ENCODE data around the gene SF3B6. TPM values are rescaled to one million over a fixed set of nuclear protein-coding genes. Genes with fewer than 3 reads are reported as not detected.
A peak's percentile ranks its signal among the peaks of the same experiment; 100 is the strongest.

Gene SF3B6
- total and polyA plus RNA-seq, 7 experiments from 2014 or later: 42.4 to 231 (median 52.4) TPM

DNA sequence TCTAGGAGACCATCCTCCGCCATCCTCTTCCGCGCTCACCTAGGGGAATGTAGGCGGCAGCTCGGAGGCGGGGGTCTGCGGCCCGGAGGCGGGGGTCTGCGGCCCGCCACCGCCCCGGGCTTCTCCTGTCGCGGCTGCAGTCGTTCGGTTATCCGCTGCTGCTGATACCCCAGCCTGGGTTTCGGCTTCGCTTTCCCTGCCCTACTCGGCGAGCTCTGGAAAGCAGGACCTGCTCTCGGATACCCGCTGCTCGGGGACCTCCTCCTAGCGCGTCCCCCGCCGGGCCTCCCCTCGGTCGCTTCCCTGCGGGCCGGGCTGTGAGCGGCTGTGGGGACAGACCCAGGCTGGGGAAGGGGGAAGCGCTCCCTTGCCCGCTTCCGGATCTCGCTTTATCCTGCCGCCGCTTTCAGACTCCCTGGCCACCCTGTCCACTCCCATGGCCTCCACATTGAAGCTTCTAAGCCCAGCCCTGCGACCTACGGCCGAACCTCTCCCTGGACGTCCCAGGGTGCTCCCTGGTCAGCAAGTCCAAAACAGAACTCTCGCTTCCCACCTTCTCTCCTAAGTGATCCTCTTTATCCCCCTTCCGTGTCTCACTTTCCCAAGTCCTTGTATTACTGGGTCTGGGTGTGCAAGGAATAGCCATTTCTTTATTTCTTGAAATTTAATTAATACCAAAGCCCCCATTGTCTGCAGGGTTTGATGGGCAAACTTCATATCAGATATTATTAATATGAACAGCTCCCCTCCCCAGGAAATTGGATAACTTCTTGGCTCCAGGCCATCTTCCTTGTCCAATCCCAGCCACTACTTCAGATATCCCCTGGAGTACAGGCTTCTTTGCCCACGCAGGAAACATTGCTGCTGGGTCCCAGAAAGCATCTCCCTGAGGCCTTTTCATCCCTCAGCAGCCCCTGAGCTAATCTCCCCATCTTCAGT is 25.8 kb downstream of the SF3B6 start:
- peak in 3 of 9 donors; percentile 7 to 31 (median 13) for DNase-seq
- Mint-ChIP-seq H3K27me3 (peaks cover 12 to 24% (median 18%) of the 10 kb centered on the region in 5 donors), H3K4me1 (peaks cover 10 to 31% (median 24%) of the 10 kb centered on the region in 7 donors), H3K4me3 (peak overlapping the region in 3 of 10 donors; percentile 56 to 79 (median 64)), H3K9me3 (peaks cover 0 to 2% (median 0%) of the 10 kb centered on the region in 11 donors), H3K27ac (no peak overlapping the region), H3K36me3 (peaks cover 0 to 3% (median 0%) of the 10 kb centered on the region in 5 donors)
- Histone ChIP-seq H3K27me3 (ENCODE audit: control insufficient read depth in 2 of 2, insufficient read depth in 2 of 2, low read length in 2 of 2) (peaks cover 0 to 8% of the 10 kb centered on the region in 2 donors), H3K4me1 (ENCODE audit: control insufficient read depth in 2 of 2, insufficient read depth in 2 of 2, low read length in 2 of 2) (peaks cover 0 to 4% of the 10 kb centered on the region in 2 donors), H3K9me3 (ENCODE audit: control insufficient read depth in 2 of 3, low read length in 3 of 3) (no peaks in the 10 kb centered on the region), H3K36me3 (ENCODE audit: control insufficient read depth in 2 of 3, insufficient read depth in 3 of 3, low read length in 3 of 3) (peaks cover 0 to 3% (median 0%) of the 10 kb centered on the region in 3 experiments), H3K27ac (ENCODE audit: low read depth, low read length) (no peak overlapping the region), H3K4me3 (ENCODE audit: low read length) (peak overlapping the region; percentile 47)
- ATAC-seq: no peak
- CTCF ChIA-PET: interaction anchor here (0.6 kb wide), 1 partner anchor 107 kb away, joined by 3 read pairs; no protein-coding TSS in a partner anchor
- intact Hi-C loops (cut with micrococcal nuclease): no loop called here
- POLR2A ChIA-PET: interaction anchor here (1.3 to 1.7 kb wide), 4 partner anchors 15 to 125 kb away, joined by 4 to 5 read pairs (median 4); partner anchors contain the start of genes ATAD2B and SF3B6

DNA sequence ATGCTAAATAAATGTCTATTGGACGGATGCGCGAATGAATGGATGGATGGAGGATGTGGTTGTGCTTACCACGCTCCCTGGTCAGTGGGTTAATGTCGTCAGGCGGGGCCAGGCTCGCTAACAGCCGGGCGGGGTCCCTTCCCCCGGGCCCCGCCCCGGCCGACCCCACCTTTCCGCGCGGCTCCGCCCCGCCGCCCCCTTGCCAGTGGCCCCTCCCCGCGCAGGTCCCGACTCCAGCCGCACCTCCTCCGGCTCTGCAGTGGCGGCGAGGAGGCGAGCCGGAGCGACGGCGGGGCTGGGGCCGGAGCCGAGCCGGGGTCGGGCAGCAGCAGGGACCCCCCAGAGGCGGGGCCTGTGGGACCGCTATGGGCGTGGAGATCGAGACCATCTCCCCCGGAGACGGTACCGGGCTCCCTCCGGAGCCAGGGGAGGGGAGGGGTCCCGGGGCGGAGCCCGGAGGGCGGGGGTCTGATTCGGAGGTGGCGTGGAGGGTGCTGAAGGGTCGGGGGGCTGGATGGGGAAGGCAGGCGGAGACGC is 26.6 kb downstream of the SF3B6 start, which contains the start of gene FKBP1B:
Gene FKBP1B (plus strand): TSS at position 257 of the 537 bp plus-strand sequence. CDS start 109 bp downstream, at position 366.
- Mint-ChIP-seq H3K27ac (peak within 1 kb of the TSS in 2 of 9 donors; percentile 50 to 52), H3K4me3 (peak within 1 kb of the TSS in 5 of 10 donors; percentile 85 to 94 (median 89)), H3K36me3 (peaks cover 0 to 5% (median 0%) of the 10 kb centered on the region in 5 donors), H3K27me3 (peaks cover 11 to 22% (median 18%) of the 10 kb centered on the region in 5 donors), H3K4me1 (peaks cover 17 to 38% (median 30%) of the 10 kb centered on the region in 7 donors), H3K9me3 (peaks cover 0 to 2% (median 0%) of the 10 kb centered on the region in 11 donors)
- H3K4me3 ChIP-seq (ENCODE audit: low read length): peak within 1 kb of the TSS; percentile 47
- DNase-seq (peak in 4 of 9 donors; percentile 1 to 72 (median 22)), ATAC-seq (no peak)
- H3K27me3 ChIP-seq (ENCODE audit: control insufficient read depth in 2 of 2, insufficient read depth in 2 of 2, low read length in 2 of 2): peaks cover 0 to 8% of the 10 kb centered on the region in 2 donors
- peaks cover 0 to 3% (median 0%) of the 10 kb centered on the region in 3 experiments for H3K36me3 ChIP-seq (ENCODE audit: control insufficient read depth in 2 of 3, insufficient read depth in 3 of 3, low read length in 3 of 3)
- H3K9me3 ChIP-seq (ENCODE audit: control insufficient read depth in 2 of 3, low read length in 3 of 3): no peaks in the 10 kb centered on the region
- H3K4me1 ChIP-seq (ENCODE audit: control insufficient read depth in 2 of 2, insufficient read depth in 2 of 2, low read length in 2 of 2): peaks cover 0 to 4% of the 10 kb centered on the region in 2 donors
- ChIA-PET POLR2A (interaction anchor here (1.2 to 1.7 kb wide), 3 partner anchors 26 to 124 kb away, joined by 4 to 6 read pairs (median 5); partner anchors contain the start of genes ATAD2B and SF3B6), CTCF (no interaction called here)
- intact Hi-C loops (cut with micrococcal nuclease): loop anchor here in 1 of 2 donors (5.0 kb wide), 1 partner anchor 73 kb away; the partner anchor contains the start of genes FAM228B and PFN4
- H3K27ac ChIP-seq (ENCODE audit: low read depth, low read length): no peak within 1 kb of the TSS

DNA sequence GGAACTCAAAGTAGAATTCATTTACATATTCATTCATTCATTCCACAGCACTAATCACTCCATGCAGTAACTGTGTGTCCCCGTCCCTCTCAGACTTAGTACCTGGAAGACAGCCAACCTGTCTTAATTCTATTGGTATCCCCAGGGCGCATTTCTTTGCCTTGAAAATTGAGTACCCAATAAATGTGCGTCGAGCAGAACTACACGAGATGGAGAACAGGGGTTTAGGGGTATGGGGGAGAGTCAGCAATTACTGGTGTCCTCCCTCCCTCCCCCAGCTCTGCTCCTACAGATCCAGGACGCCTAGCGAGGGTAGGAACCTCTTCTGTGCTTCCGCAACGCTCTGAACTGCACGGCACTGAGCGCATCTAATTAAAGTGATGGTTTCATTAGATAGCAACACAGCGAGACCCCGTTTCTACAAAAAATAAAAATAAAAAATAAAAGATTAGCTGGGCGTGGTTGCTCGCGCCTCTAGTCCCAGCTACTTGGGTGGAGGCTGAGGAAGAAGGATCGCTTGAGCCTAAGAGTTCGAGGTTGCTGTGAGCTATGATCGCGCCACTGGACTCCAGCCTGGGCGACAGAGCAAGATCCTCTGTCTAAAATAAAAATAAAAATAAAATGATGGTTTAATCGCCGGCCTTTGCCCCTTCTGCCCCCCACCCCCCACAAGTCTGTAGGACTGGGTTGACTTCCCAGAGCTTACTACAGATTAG is 27.2 kb downstream of the SF3B6 start:
- POLR2A ChIA-PET: interaction anchor here (1.2 to 1.7 kb wide), 3 partner anchors 27 to 123 kb away, joined by 4 to 6 read pairs (median 5); partner anchors contain the start of genes ATAD2B and SF3B6
- Histone ChIP-seq H3K36me3 (ENCODE audit: control insufficient read depth in 2 of 3, insufficient read depth in 3 of 3, low read length in 3 of 3) (peaks cover 0 to 3% (median 0%) of the 10 kb centered on the region in 3 experiments), H3K9me3 (ENCODE audit: control insufficient read depth in 2 of 3, low read length in 3 of 3) (no peaks in the 10 kb centered on the region), H3K4me1 (ENCODE audit: control insufficient read depth in 2 of 2, insufficient read depth in 2 of 2, low read length in 2 of 2) (peaks cover 0 to 4% of the 10 kb centered on the region in 2 donors), H3K27me3 (ENCODE audit: control insufficient read depth in 2 of 2, insufficient read depth in 2 of 2, low read length in 2 of 2) (peaks cover 0 to 8% of the 10 kb centered on the region in 2 donors), H3K4me3 (ENCODE audit: low read length) (peak overlapping the region; percentile 47), H3K27ac (ENCODE audit: low read depth, low read length) (no peak overlapping the region)
- CTCF ChIA-PET: no interaction called here
- H3K27me3 Mint-ChIP-seq: peaks cover 5 to 16% (median 12%) of the 10 kb centered on the region in 5 donors
- peaks cover 0 to 5% (median 0%) of the 10 kb centered on the region in 5 donors for H3K36me3 Mint-ChIP-seq
- H3K9me3 Mint-ChIP-seq: peaks cover 0 to 2% (median 0%) of the 10 kb centered on the region in 11 donors
- ATAC-seq: no peak
- no peak for DNase-seq
- H3K27ac Mint-ChIP-seq: peak overlapping the region in 2 of 9 donors; percentile 50 to 52
- peak overlapping the region in 5 of 10 donors; percentile 85 to 94 (median 89) for H3K4me3 Mint-ChIP-seq
- intact Hi-C loops (cut with micrococcal nuclease): loop anchor here in 1 of 2 donors (5.0 kb wide), 1 partner anchor 73 kb away; the partner anchor contains the start of genes FAM228B and PFN4
- peaks cover 17 to 38% (median 30%) of the 10 kb centered on the region in 7 donors for H3K4me1 Mint-ChIP-seq

DNA sequence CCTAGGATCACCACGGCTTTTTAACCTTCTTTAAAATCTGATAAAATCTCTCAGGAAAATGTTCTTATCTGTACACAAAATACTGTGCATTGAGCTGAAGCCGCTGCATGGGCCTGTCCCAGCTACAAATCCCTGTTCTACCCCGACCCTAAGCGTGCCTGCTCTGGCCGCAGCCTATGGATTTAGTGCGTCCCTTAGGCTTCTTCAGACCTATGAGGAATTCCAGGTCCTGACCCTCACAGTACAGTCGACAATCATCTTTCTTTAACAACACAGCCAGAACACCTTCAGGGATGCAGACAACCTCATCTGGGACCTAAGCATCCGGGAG is 28.5 kb downstream of the SF3B6 start:
- POLR2A ChIA-PET: interaction anchor here (0.7 to 1.8 kb wide), 8 partner anchors 15 to 123 kb away, joined by 3 to 24 read pairs (median 4); partner anchors contain the start of genes ATAD2B and SF3B6
- Mint-ChIP-seq H3K27ac (peak overlapping the region in 8 of 9 donors; percentile 20 to 93 (median 84)), H3K36me3 (peaks cover 0 to 6% (median 5%) of the 10 kb centered on the region in 5 donors), H3K4me3 (peak overlapping the region; percentile 86 to 99 (median 95)), H3K27me3 (peaks cover 5 to 12% (median 9%) of the 10 kb centered on the region in 5 donors), H3K9me3 (peaks cover 0 to 2% (median 0%) of the 10 kb centered on the region in 11 donors), H3K4me1 (peaks cover 17 to 42% (median 35%) of the 10 kb centered on the region in 7 donors)
- ATAC-seq (no peak), DNase-seq (no peak)
- peaks cover 0 to 4% of the 10 kb centered on the region in 2 donors for H3K4me1 ChIP-seq (ENCODE audit: control insufficient read depth in 2 of 2, insufficient read depth in 2 of 2, low read length in 2 of 2)
- peaks cover 0 to 8% of the 10 kb centered on the region in 2 donors for H3K27me3 ChIP-seq (ENCODE audit: control insufficient read depth in 2 of 2, insufficient read depth in 2 of 2, low read length in 2 of 2)
- CTCF ChIA-PET: interaction anchor here (0.7 to 2.4 kb wide), 3 partner anchors 28 to 121 kb away, joined by 7 to 8 read pairs (median 8); partner anchors contain the start of genes ATAD2B and SF3B6
- H3K4me3 ChIP-seq (ENCODE audit: low read length): peak overlapping the region; percentile 81
- intact Hi-C loops (cut with micrococcal nuclease): loop anchor here (1.0 to 5.0 kb wide), 6 partner anchors 29 to 746 kb away; partner anchors contain the start of genes ATAD2B (in 2 of the 2), SF3B6 (in 2 of the 2), TP53I3 (in 2 of the 2) and UBXN2A (in 2 of the 2)
- no peaks in the 10 kb centered on the region for H3K9me3 ChIP-seq (ENCODE audit: control insufficient read depth in 2 of 3, low read length in 3 of 3)
- H3K27ac ChIP-seq (ENCODE audit: low read depth, low read length): no peak overlapping the region
- H3K36me3 ChIP-seq (ENCODE audit: control insufficient read depth in 2 of 3, insufficient read depth in 3 of 3, low read length in 3 of 3): peaks cover 0 to 3% (median 0%) of the 10 kb centered on the region in 3 experiments

DNA sequence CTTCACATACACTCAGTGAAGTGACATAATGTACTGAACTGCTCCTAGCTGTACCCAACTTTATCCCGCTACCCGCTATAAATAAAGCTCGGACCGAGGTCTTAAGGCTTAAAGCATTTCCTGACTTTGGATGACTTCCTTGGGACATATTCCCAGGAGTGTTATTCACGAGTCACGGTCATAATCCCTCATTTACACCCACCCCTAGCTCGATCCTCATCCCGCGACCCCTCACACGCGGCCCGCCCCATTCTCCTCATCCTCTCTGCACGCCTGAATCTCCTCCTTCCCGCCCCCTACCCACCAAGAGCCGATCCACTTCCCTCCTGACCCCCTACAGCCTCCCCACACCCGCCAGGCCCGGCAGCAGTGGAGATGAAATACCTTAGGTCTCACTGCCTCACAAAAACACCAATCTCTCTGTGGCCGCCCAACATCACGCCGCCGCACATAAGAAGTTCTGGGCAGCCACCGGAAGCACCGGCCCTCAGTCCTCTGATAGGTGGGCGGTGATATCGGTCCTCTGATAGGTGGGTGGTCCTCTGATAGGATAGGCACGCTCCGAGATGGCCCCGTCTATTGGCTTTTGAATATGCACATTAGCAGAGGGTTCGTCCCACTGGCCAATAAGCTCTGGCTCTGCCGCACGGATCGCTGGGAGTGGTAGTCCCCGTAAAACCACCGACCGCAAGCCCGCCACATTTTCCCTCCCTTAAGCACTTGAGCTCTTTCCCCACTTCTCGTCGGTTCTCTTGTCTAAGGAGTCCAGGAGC is 29.0 kb downstream of the SF3B6 start, which contains the start of gene WDCP:
Gene WDCP (minus strand): TSS at position 462 of the 773 bp plus-strand sequence. CDS start 7,897 bp downstream, outside the sequence.
- peaks cover 5 to 12% (median 9%) of the 10 kb centered on the region in 5 donors for H3K27me3 Mint-ChIP-seq
- peak within 1 kb of the TSS; percentile 73 to 96 (median 88) for H3K27ac Mint-ChIP-seq
- POLR2A ChIA-PET: interaction anchor here (0.7 to 1.8 kb wide), 10 partner anchors 9 to 123 kb away, joined by 3 to 24 read pairs (median 4); partner anchors contain the start of genes ATAD2B and SF3B6
- Histone ChIP-seq H3K36me3 (ENCODE audit: control insufficient read depth in 2 of 3, insufficient read depth in 3 of 3, low read length in 3 of 3) (peaks cover 0 to 3% (median 0%) of the 10 kb centered on the region in 3 experiments), H3K27ac (ENCODE audit: low read depth, low read length) (peak within 1 kb of the TSS; percentile 74), H3K4me3 (ENCODE audit: low read length) (peak within 1 kb of the TSS; percentile 81), H3K4me1 (ENCODE audit: control insufficient read depth in 2 of 2, insufficient read depth in 2 of 2, low read length in 2 of 2) (peaks cover 0 to 4% of the 10 kb centered on the region in 2 donors), H3K27me3 (ENCODE audit: control insufficient read depth in 2 of 2, insufficient read depth in 2 of 2, low read length in 2 of 2) (peaks cover 0 to 8% of the 10 kb centered on the region in 2 donors), H3K9me3 (ENCODE audit: control insufficient read depth in 2 of 3, low read length in 3 of 3) (no peaks in the 10 kb centered on the region)
- peak within 1 kb of the TSS; percentile 86 to 99 (median 95) for H3K4me3 Mint-ChIP-seq
- DNase-seq (peak; percentile 67 to 95 (median 90)), ATAC-seq (peak; percentile 100)
- H3K36me3 Mint-ChIP-seq: peaks cover 0 to 6% (median 5%) of the 10 kb centered on the region in 5 donors
- H3K9me3 Mint-ChIP-seq: peaks cover 0 to 2% (median 0%) of the 10 kb centered on the region in 11 donors
- peaks cover 17 to 42% (median 35%) of the 10 kb centered on the region in 7 donors for H3K4me1 Mint-ChIP-seq
- intact Hi-C loops (cut with micrococcal nuclease): loop anchor here (1.0 to 5.0 kb wide), 6 partner anchors 29 to 746 kb away; partner anchors contain the start of genes ATAD2B (in 2 of the 2), SF3B6 (in 2 of the 2), TP53I3 (in 2 of the 2) and UBXN2A (in 2 of the 2)
- CTCF ChIA-PET: interaction anchor here (1.5 to 2.4 kb wide), 2 partner anchors 29 to 120 kb away, joined by 8 read pairs; partner anchors contain the start of genes ATAD2B and SF3B6
